Germinal center (tissue), 1 donor: ENCODE measurements around the gene PLPP1.

Experiments
- DNase-seq: peaks from one replicate; pipeline ENCODE4 v3.0.0; 2012; ENCODE audit warnings: mixed read lengths, low spot score

PLPP1 gene

GRCh38 chr5:55407059-55407684, 127.6 kb downstream of the PLPP1 start:
- DNase-seq, result no peak

- DNase-seq, result no peak
Observed at GRCh38 chr5:55406292-55406691, 128.5 kb downstream of the PLPP1 start.

GRCh38 chr5:55402199-55402598, 132.6 kb downstream of the PLPP1 start:
- DNase-seq, result no peak

GRCh38 chr5:55393501-55394175, 141.1 kb downstream of the PLPP1 start:
- DNase-seq, result no peak

- no peak for DNase-seq
Observed at GRCh38 chr5:55392669-55393068, 142.1 kb downstream of the PLPP1 start.

GRCh38 chr5:55391707-55392106, 143.1 kb downstream of the PLPP1 start:
- no peak for DNase-seq

- DNase-seq, result no peak
Observed at GRCh38 chr5:55387865-55388264, 146.9 kb downstream of the PLPP1 start.

- DNase-seq, result no peak
Observed at GRCh38 chr5:55386356-55386755, 148.4 kb downstream of the PLPP1 start.

GRCh38 chr5:55385846-55386245, 148.9 kb downstream of the PLPP1 start:
- DNase-seq, result no peak

GRCh38 chr5:55385227-55385626, 149.5 kb downstream of the PLPP1 start:
- DNase-seq, result no peak

- DNase-seq, result no peak
Observed at GRCh38 chr5:55384072-55384471, 150.7 kb downstream of the PLPP1 start.

- no peak for DNase-seq
Observed at GRCh38 chr5:55383254-55383653, 151.5 kb downstream of the PLPP1 start.

- no peak for DNase-seq
Observed at GRCh38 chr5:55377810-55378209, 157.0 kb downstream of the PLPP1 start.
